ENCODE measurements around the gene MCF2L. TPM values are rescaled to one million over a fixed set of nuclear protein-coding genes. Genes with fewer than 3 reads are reported as not detected.
A peak's percentile ranks its signal among the peaks of the same experiment; 100 is the strongest.

The MCF2L gene
- total RNA-seq, 2 donors from 2014 or later: 48.0 to 49.9 TPM

GRCh38 chr13:113090415-113090770 is 121.4 kb downstream of the MCF2L start:
- H3K9me3 ChIP-seq (ENCODE audit: control insufficient read depth, low read length): no peaks in the 10 kb centered on the region
- no peaks in the 10 kb centered on the region for H3K4me1 ChIP-seq (ENCODE audit: control insufficient read depth, insufficient read depth, low read length)
- TF ChIP-seq CTCF (conservative IDR thresholded peaks at IDR 0.05): peak; percentile 67
- Mint-ChIP-seq H3K4me1 (peaks cover 8% of the 10 kb centered on the region), H3K27me3 (ENCODE audit: insufficient read depth) (peaks cover 2% of the 10 kb centered on the region), H3K36me3 (ENCODE audit: low read depth) (peaks cover 21% of the 10 kb centered on the region), H3K27ac (no peak overlapping the region), H3K4me3 (no peak overlapping the region), H3K9me3 (no peaks in the 10 kb centered on the region)
- DNase-seq: peak; percentile 91
- H3K27ac ChIP-seq (ENCODE audit: low read depth, low read length): no peak overlapping the region
- H3K4me3 ChIP-seq (ENCODE audit: low read length): no peak overlapping the region
- no peaks in the 10 kb centered on the region for H3K36me3 ChIP-seq (ENCODE audit: control insufficient read depth, insufficient read depth, low read length)
- no peak overlapping the region for H3K9ac ChIP-seq (ENCODE audit: extremely low read depth, low read length, poor library complexity, severe bottlenecking)
- no peaks in the 10 kb centered on the region for H3K27me3 ChIP-seq (ENCODE audit: control insufficient read depth, insufficient read depth, low read length, poor library complexity, severe bottlenecking)
- 87 to 91% methylated on average over 4 to 13 of the region's 13 CpGs for WGBS, 2 experiments (ENCODE audit: insufficient coverage in 1 of 2, insufficient read length in 1 of 2)

- no peak overlapping the region for H3K27ac Mint-ChIP-seq
- peaks cover 2% of the 10 kb centered on the region for H3K27me3 Mint-ChIP-seq (ENCODE audit: insufficient read depth)
Observed at GRCh38 chr13:113090806-113091205, 121.8 kb downstream of the MCF2L start.

GRCh38 chr13:113091211-113091771 is 122.3 kb downstream of the MCF2L start:
- H3K9ac ChIP-seq (ENCODE audit: extremely low read depth, low read length, poor library complexity, severe bottlenecking): no peak overlapping the region
- no peaks in the 10 kb centered on the region for H3K4me1 ChIP-seq (ENCODE audit: control insufficient read depth, insufficient read depth, low read length)
- no peak for DNase-seq
- no peak for TF ChIP-seq CTCF (conservative IDR thresholded peaks at IDR 0.05)
- Mint-ChIP-seq H3K36me3 (ENCODE audit: low read depth) (peaks cover 21% of the 10 kb centered on the region), H3K27me3 (ENCODE audit: insufficient read depth) (peaks cover 2% of the 10 kb centered on the region), H3K4me1 (peaks cover 8% of the 10 kb centered on the region), H3K4me3 (no peak overlapping the region), H3K9me3 (no peaks in the 10 kb centered on the region), H3K27ac (no peak overlapping the region)
- no peak overlapping the region for H3K27ac ChIP-seq (ENCODE audit: low read depth, low read length)
- no peaks in the 10 kb centered on the region for H3K36me3 ChIP-seq (ENCODE audit: control insufficient read depth, insufficient read depth, low read length)
- H3K4me3 ChIP-seq (ENCODE audit: low read length): no peak overlapping the region
- WGBS, 2 experiments (ENCODE audit: insufficient coverage in 1 of 2, insufficient read length in 1 of 2): 93 to 96% methylated on average over 20 to 30 of the region's 30 CpGs
- no peaks in the 10 kb centered on the region for H3K27me3 ChIP-seq (ENCODE audit: control insufficient read depth, insufficient read depth, low read length, poor library complexity, severe bottlenecking)
- H3K9me3 ChIP-seq (ENCODE audit: control insufficient read depth, low read length): no peaks in the 10 kb centered on the region

More at GRCh38 chr13:113090806-113091205, 121.8 kb downstream of the MCF2L start:
- Mint-ChIP-seq H3K9me3 (no peaks in the 10 kb centered on the region), H3K4me1 (peaks cover 8% of the 10 kb centered on the region), H3K4me3 (no peak overlapping the region), H3K36me3 (ENCODE audit: low read depth) (peaks cover 21% of the 10 kb centered on the region)
- no peak overlapping the region for H3K9ac ChIP-seq (ENCODE audit: extremely low read depth, low read length, poor library complexity, severe bottlenecking)
- no peaks in the 10 kb centered on the region for H3K36me3 ChIP-seq (ENCODE audit: control insufficient read depth, insufficient read depth, low read length)
- H3K27ac ChIP-seq (ENCODE audit: low read depth, low read length): peak overlapping the region; percentile 44
- TF ChIP-seq CTCF (conservative IDR thresholded peaks at IDR 0.05): no peak
- 92 to 95% methylated on average over 13 to 24 of the region's 24 CpGs for WGBS, 2 experiments (ENCODE audit: insufficient coverage in 1 of 2, insufficient read length in 1 of 2)
- H3K4me1 ChIP-seq (ENCODE audit: control insufficient read depth, insufficient read depth, low read length): no peaks in the 10 kb centered on the region
- no peaks in the 10 kb centered on the region for H3K9me3 ChIP-seq (ENCODE audit: control insufficient read depth, low read length)
- no peaks in the 10 kb centered on the region for H3K27me3 ChIP-seq (ENCODE audit: control insufficient read depth, insufficient read depth, low read length, poor library complexity, severe bottlenecking)
- DNase-seq: no peak
- H3K4me3 ChIP-seq (ENCODE audit: low read length): no peak overlapping the region
